IPS-15b (cell line): Measurements from ENCODE around the gene CCHCR1.

ENCODE experiments used
- H3K27me3 ChIP-seq: one replicate; pipeline ENCODE4 v1.6.1; 2013; ENCODE audit warnings: low read length; ENCODE audit not compliant: control insufficient read depth, insufficient read depth
- H3K36me3 ChIP-seq: one replicate; pipeline ENCODE4 v1.6.1; 2013; ENCODE audit warnings: low read length; ENCODE audit not compliant: control insufficient read depth, insufficient read depth
- H3K4me1 ChIP-seq: one replicate; pipeline ENCODE4 v1.6.1; 2013; ENCODE audit warnings: mild to moderate bottlenecking, low read length; ENCODE audit not compliant: control insufficient read depth, insufficient read depth
- H3K4me3 ChIP-seq: one replicate; pipeline ENCODE4 v1.5.1; 2013; ENCODE audit warnings: low read depth, low read length
- H3K9ac ChIP-seq: one replicate; pipeline ENCODE4 v1.6.1; 2013; ENCODE audit warnings: low read depth, mild to moderate bottlenecking, low read length
- H3K9me3 ChIP-seq: one replicate; pipeline ENCODE4 v1.6.1; 2013; ENCODE audit warnings: mild to moderate bottlenecking, low read length; ENCODE audit not compliant: control insufficient read depth, insufficient read depth

CCHCR1 gene

DNA sequence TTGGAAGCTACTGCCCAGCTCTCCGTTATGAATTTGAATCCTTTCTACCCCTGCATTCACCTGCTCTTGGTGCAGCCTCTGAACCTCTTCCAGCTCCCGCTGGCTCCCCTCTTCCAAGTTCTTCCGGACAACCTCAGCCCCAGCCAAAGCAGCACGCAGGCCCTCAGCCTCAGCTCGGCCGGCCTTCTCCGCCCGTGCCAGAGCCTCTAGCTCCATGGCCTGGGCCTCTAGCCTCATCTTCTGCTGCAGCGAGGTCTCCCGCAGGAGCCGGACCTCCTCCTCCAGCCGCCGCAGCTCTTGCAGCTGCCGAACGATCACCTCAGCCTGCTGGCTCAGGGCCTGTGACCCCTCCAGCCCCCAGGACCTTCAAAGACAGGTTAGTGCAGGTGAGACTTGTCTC, 3.2 kb downstream of the CCHCR1 start:
- no peak overlapping the region for H3K4me3 ChIP-seq
- no peak overlapping the region for H3K9ac ChIP-seq
- no peaks in the 10 kb centered on the region for H3K9me3 ChIP-seq
- peaks cover 28% of the 10 kb centered on the region for H3K36me3 ChIP-seq
- H3K4me1 ChIP-seq = peaks cover 4% of the 10 kb centered on the region
- H3K27me3 ChIP-seq = no peaks in the 10 kb centered on the region

DNA sequence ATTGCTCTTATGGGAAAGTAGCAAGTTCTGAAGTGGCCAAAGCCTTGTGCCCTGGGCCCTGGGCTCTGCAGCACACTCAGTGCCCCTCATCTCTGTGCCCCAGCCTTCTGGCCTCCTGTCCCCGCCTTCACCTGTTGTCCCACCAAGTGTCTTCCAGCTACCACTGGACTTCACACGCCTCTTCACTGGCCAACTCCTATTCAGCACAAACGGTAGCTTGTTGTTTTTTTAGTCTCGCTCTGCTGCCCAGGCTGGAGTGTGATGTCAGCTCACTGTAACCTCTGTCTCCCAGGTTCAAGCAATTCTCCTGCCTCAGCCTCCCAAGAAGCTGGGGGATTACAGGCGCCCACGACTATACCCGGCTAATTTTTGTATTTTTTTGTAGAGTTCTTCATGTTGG, 4.8 kb downstream of the CCHCR1 start:
- Histone ChIP-seq H3K27me3 (no peaks in the 10 kb centered on the region), H3K9ac (no peak overlapping the region), H3K9me3 (no peaks in the 10 kb centered on the region), H3K4me1 (peaks cover 4% of the 10 kb centered on the region), H3K36me3 (peaks cover 36% of the 10 kb centered on the region), H3K4me3 (no peak overlapping the region)

DNA sequence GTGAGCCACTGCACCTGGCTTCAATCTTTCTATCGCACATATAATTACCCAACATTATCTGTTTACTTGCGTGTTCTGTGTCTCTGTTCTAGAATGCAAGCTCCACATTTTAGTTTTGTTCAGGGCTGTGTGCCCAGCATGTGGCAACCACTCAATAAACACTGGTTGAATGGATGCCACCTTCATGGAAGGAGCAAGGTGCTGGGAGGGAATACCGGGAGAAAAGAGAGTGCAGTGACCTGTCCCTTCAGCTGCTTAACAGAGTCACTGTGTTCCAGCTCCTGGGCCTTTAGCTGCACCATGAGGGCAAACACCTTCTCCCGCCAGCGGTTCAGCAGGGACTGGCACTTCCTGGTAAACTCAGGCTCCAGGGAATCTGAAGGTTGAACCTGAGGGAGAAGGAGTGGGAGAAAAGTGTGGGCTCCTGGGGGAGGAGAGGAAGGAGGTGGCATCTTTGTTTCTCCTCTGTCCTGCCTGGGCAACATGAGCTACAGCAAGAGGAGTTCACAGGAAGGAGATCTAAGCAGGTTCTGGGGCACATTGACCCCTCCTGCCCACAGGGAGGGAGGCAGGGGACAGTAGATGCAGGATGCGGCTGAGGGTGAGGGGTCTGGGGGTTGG, 7.7 kb downstream of the CCHCR1 start:
- Histone ChIP-seq H3K9me3 (no peaks in the 10 kb centered on the region), H3K9ac (no peak overlapping the region), H3K36me3 (peaks cover 43% of the 10 kb centered on the region), H3K4me3 (no peak overlapping the region), H3K4me1 (no peaks in the 10 kb centered on the region), H3K27me3 (no peaks in the 10 kb centered on the region)

DNA sequence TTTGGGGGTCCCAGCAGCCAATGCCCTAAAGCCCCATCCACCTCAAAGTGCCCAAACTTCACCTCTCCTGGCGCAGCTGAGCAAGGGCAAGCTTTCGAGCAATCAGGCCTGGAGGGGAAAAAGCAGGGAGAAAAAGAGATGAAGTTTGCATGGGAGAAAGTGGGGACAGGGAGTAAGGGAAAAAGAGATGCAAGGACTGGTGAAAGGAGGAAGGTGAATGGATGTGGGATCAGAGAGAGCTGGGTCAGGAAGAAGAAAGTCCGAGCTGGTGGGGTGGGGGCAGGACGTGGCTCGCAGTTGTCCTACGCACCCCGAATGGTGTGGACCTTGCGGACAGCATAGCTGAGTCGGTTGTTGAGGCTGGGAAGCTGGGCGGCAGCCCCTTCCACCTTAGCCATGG, 12.2 kb downstream of the CCHCR1 start:
- H3K9ac ChIP-seq = no peak overlapping the region
- H3K4me3 ChIP-seq = no peak overlapping the region
- no peaks in the 10 kb centered on the region for H3K27me3 ChIP-seq
- no peaks in the 10 kb centered on the region for H3K9me3 ChIP-seq
- peaks cover 45% of the 10 kb centered on the region for H3K36me3 ChIP-seq
- H3K4me1 ChIP-seq = no peaks in the 10 kb centered on the region

DNA sequence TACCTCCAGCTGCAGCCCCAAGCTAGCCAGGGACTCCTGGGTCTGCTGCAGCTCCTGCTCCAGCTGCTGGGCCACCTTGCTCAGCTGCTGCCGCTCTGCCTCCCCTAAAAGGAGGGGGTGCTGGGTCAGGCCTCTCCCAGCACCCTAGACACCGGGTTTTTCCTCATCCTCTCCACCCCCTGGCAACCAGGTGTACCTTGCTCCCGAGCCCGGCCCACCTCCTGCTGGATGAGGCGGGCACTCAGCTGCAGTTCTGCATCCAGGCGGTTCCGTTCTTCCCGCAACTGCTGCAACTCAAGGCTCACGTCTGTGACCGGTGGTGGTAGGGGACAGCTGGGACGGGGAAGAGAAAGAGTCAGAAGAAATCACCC, 12.6 kb downstream of the CCHCR1 start:
- Histone ChIP-seq H3K4me3 (no peak overlapping the region), H3K4me1 (no peaks in the 10 kb centered on the region), H3K27me3 (no peaks in the 10 kb centered on the region), H3K36me3 (peaks cover 41% of the 10 kb centered on the region), H3K9ac (no peak overlapping the region), H3K9me3 (no peaks in the 10 kb centered on the region)

DNA sequence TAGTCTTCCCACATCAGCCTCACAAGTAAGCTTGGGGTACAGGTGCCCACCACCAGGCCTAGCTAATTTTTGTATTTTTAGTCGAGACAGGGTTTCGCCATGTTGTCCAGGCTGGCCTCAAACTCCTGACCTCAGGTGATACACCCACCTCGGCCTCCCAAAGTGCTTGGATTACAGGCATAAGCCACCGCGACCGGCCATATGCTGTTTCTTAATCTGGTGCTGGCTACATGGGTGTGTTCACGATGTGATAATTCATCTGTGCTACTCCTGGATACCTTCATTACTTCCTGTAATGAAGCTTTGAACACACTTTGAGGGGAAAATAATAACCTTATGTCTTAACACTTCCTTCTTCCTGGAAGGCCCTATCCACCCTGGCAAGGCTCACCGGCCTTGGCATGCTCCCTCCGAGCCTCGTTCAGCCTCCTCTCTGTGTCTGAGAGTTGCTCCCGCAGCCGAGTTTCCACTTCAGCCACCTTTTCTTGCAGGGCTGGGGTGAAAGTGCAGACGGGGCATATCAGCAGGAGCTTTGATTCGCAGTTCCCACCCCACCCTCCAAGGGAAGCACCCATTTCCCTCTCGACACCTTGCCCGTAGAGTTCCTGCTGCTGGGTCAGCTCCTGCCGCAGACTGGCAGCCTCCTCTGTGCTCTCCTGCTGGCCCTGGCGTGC, 13.2 kb downstream of the CCHCR1 start:
- no peak overlapping the region for H3K4me3 ChIP-seq
- H3K27me3 ChIP-seq = no peaks in the 10 kb centered on the region
- no peak overlapping the region for H3K9ac ChIP-seq
- no peaks in the 10 kb centered on the region for H3K9me3 ChIP-seq
- H3K36me3 ChIP-seq = peaks cover 38% of the 10 kb centered on the region
- no peaks in the 10 kb centered on the region for H3K4me1 ChIP-seq

DNA sequence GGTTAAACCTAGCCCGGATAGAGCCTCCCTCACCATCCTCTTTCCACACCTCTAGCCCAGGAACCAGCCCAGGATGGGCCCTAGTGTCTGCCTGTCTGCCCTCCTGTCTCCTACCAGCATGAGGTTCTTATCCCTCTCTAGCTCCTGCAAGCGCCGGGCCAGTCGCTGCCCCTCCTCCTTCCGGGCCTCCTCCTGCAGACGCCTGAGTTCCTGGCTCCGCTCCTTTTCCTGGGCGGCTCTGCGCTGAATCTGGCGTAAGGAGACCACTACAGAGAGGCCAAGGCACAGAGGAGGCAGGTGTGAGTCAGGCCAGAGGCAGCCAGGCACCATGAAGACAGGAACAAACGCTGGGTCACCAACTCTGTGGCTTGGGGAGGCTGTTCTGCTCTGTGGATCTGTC, 14.5 kb downstream of the CCHCR1 start:
- H3K9ac ChIP-seq = no peak overlapping the region
- no peaks in the 10 kb centered on the region for H3K4me1 ChIP-seq
- H3K4me3 ChIP-seq = no peak overlapping the region
- H3K36me3 ChIP-seq = peaks cover 31% of the 10 kb centered on the region
- no peaks in the 10 kb centered on the region for H3K27me3 ChIP-seq
- H3K9me3 ChIP-seq = no peaks in the 10 kb centered on the region

DNA sequence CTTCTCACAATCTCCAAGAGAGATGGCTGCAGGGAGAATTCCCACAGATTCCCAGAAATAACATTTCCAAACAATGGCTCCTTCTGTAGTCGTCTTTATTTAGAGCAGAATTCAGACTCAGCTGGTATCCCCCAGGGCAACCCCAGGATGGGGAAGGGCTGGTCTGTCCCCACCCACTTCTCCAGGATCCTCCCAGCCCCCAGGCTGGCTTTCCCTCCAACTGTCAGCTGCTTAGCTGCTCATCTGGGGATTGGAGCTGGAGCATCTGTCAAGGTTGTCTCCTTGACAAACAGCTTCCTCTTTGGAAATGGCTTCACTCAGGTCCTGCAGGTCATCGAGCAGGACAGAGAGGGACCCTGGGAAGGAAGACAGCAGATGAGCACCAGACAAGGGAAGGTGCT, 15.2 kb downstream of the CCHCR1 start:
- Histone ChIP-seq H3K27me3 (no peaks in the 10 kb centered on the region), H3K36me3 (peaks cover 31% of the 10 kb centered on the region), H3K4me1 (peaks cover 4% of the 10 kb centered on the region), H3K4me3 (no peak overlapping the region), H3K9ac (no peak overlapping the region), H3K9me3 (no peaks in the 10 kb centered on the region)

DNA sequence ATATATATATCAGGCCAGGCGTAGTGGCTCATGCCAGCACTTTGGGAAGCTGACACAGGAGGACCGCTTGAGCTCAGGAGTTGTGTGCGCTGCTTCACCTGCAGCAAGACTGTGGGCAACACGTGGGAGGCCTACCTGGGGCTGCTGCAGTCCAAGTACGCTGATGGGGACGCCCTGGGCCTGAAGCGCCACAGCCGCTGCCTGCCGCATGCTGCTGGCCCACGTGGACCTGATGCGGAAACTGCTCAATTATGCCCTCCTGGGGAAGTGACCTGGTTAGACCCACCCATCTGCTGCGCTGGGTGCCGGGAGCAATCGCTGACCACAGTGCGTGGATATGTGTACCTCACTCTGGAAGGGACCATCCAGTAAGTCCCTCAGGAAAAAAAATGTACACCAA, 17.0 kb downstream of the CCHCR1 start:
- Histone ChIP-seq H3K4me1 (peaks cover 4% of the 10 kb centered on the region), H3K9ac (no peak overlapping the region), H3K9me3 (no peaks in the 10 kb centered on the region), H3K4me3 (no peak overlapping the region), H3K36me3 (peaks cover 31% of the 10 kb centered on the region), H3K27me3 (no peaks in the 10 kb centered on the region)

DNA sequence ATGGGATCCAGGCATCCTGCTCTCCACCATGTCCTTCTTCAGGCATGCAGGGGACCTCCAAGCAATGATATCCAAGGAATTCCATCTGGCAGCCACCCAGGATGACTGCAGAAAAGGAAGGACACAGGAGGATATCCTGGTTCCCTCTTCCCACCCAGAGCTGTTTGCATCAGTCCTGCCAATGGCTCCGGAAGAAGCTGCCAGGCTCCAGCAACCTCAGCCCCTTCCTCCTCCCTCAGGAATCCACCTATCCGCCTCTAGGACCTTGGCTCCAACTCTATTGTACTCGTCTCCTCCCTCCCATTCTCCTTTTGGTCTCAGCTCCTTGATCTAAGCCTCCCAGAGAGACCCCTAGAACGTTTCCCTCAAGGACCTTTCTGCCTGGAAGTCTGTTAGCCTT, 18.0 kb downstream of the CCHCR1 start:
- Histone ChIP-seq H3K9me3 (no peaks in the 10 kb centered on the region), H3K27me3 (no peaks in the 10 kb centered on the region), H3K9ac (no peak overlapping the region), H3K36me3 (peaks cover 22% of the 10 kb centered on the region), H3K4me1 (peaks cover 4% of the 10 kb centered on the region), H3K4me3 (no peak overlapping the region)

DNA sequence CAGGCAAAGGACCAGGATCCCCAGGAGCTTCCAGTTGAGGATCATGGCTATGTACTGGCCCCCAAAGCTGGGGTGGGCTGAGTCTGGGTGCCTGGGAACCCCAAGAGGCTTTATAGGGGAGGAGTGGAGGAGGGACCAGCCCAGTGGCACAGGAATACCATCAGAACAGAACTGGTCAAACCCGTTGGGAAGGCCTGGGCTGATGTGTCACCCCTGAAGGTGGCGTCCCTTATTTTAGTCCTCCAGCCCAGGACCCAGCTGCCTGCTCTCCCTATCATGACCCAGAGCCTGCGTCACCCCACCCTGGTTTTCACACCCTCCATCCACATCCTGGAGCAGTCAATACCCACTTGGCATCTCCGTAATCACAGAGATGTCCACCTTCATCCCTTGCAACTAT, 18.6 kb downstream of the CCHCR1 start, which contains the start of gene PSORS1C2:
Gene PSORS1C2 (minus strand): TSS at position 85 of the 400 bp plus-strand sequence. CDS start 40 bp downstream, at position 45.
- Histone ChIP-seq H3K4me1 (peaks cover 4% of the 10 kb centered on the region), H3K27me3 (no peaks in the 10 kb centered on the region), H3K9me3 (no peaks in the 10 kb centered on the region), H3K9ac (no peak within 1 kb of the TSS), H3K4me3 (peak within 1 kb of the TSS; percentile 26), H3K36me3 (peaks cover 15% of the 10 kb centered on the region)

DNA sequence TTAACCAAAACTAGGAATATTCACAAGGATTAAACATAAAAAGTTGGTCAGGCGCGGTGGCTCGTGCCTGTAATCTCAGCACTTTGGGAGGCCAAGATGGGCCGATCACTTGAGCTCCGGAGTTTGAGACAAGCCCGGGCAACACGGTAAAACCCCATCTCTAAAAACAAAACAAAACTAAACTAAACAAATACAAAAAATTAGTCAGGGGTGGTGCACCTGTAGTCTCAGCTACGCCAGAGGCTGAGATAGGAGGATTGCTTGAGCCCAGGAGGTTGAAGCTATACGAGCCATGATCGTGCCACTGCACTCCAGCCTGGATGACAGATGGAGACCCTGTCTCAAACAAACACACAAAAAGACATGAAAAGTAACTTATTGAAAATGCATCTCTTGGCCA, 21.9 kb downstream of the CCHCR1 start:
- no peaks in the 10 kb centered on the region for H3K27me3 ChIP-seq
- no peak overlapping the region for H3K4me3 ChIP-seq
- H3K36me3 ChIP-seq = no peaks in the 10 kb centered on the region
- H3K9ac ChIP-seq = no peak overlapping the region
- no peaks in the 10 kb centered on the region for H3K9me3 ChIP-seq
- peaks cover 4% of the 10 kb centered on the region for H3K4me1 ChIP-seq
